ENCODE results near the gene CAGE1. TPM values are rescaled to one million over a fixed set of nuclear protein-coding genes. Genes with fewer than 3 reads are reported as not detected.
"Not testable (repeated sequence)": the region's sequence is repeated elsewhere in the genome, so short reads cannot be mapped to it uniquely, and the experiment has no call there.

The CAGE1 gene
- total RNA-seq, 2 experiments from 2014 or later = 0.16 to 0.18 TPM

GRCh38 chr6:7332090-7332745 lies 57.3 kb downstream of the CAGE1 start:
- Mint-ChIP-seq H3K27me3 (ENCODE audit: low read depth) (peaks cover 11% of the 10 kb centered on the region), H3K9me3 (ENCODE audit: insufficient read depth) (no peaks in the 10 kb centered on the region), H3K4me1 (ENCODE audit: low read depth) (no peaks in the 10 kb centered on the region), H3K27ac (no peak overlapping the region), H3K4me3 (no peak overlapping the region), H3K36me3 (ENCODE audit: low read depth) (no peaks in the 10 kb centered on the region)
- ChIA-PET POLR2A (interaction anchor here (1.0 kb wide), 1 partner anchor 8 kb away, joined by 3 read pairs; no protein-coding TSS in a partner anchor), CTCF (interaction anchor here (0.8 kb wide), 1 partner anchor 24 kb away, joined by 3 read pairs; no protein-coding TSS in a partner anchor)
- no peak for ATAC-seq
- no peak for DNase-seq

GRCh38 chr6:7331452-7331851 lies 58.1 kb downstream of the CAGE1 start:
- ChIA-PET CTCF (interaction anchor here (0.8 kb wide), 1 partner anchor 25 kb away, joined by 3 read pairs; no protein-coding TSS in a partner anchor), POLR2A (interaction anchor here (1.0 kb wide), 1 partner anchor 9 kb away, joined by 3 read pairs; no protein-coding TSS in a partner anchor)
- H3K9me3 Mint-ChIP-seq (ENCODE audit: insufficient read depth) = no peaks in the 10 kb centered on the region
- H3K4me1 Mint-ChIP-seq (ENCODE audit: low read depth) = no peaks in the 10 kb centered on the region
- no peaks in the 10 kb centered on the region for H3K36me3 Mint-ChIP-seq (ENCODE audit: low read depth)
- H3K4me3 Mint-ChIP-seq = no peak overlapping the region
- no peak for ATAC-seq
- no peak overlapping the region for H3K27ac Mint-ChIP-seq
- peaks cover 8% of the 10 kb centered on the region for H3K27me3 Mint-ChIP-seq (ENCODE audit: low read depth)
- DNase-seq = no peak

- Mint-ChIP-seq H3K27me3 (ENCODE audit: low read depth) (peaks cover 13% of the 10 kb centered on the region), H3K4me1 (ENCODE audit: low read depth) (no peaks in the 10 kb centered on the region), H3K9me3 (ENCODE audit: insufficient read depth) (peaks cover 5% of the 10 kb centered on the region), H3K4me3 (no peak overlapping the region), H3K27ac (no peak overlapping the region), H3K36me3 (ENCODE audit: low read depth) (peaks cover 3% of the 10 kb centered on the region)
- POLR2A ChIA-PET = no interaction called here
- no peak for ATAC-seq
- CTCF ChIA-PET = no interaction called here
- DNase-seq = no peak
These were observed 61.3 kb downstream of the CAGE1 start for GRCh38 chr6:7328243-7328642.

- POLR2A ChIA-PET = no interaction called here
- no peaks in the 10 kb centered on the region for H3K4me1 Mint-ChIP-seq (ENCODE audit: low read depth)
- ATAC-seq (no peak), DNase-seq (no peak)
- peaks cover 13% of the 10 kb centered on the region for H3K27me3 Mint-ChIP-seq (ENCODE audit: low read depth)
- H3K27ac Mint-ChIP-seq = no peak overlapping the region
- CTCF ChIA-PET = no interaction called here
- peaks cover 5% of the 10 kb centered on the region for H3K9me3 Mint-ChIP-seq (ENCODE audit: insufficient read depth)
- peaks cover 3% of the 10 kb centered on the region for H3K36me3 Mint-ChIP-seq (ENCODE audit: low read depth)
- no peak overlapping the region for H3K4me3 Mint-ChIP-seq
These were observed 63.8 kb downstream of the CAGE1 start for GRCh38 chr6:7325750-7326149.

- ATAC-seq (no peak), DNase-seq (no peak)
- H3K4me1 Mint-ChIP-seq (ENCODE audit: low read depth) = no peaks in the 10 kb centered on the region
- H3K4me3 Mint-ChIP-seq = no peak overlapping the region
- ChIA-PET POLR2A (no interaction called here), CTCF (interaction anchor here (0.9 kb wide), 1 partner anchor 9 kb away, joined by 3 read pairs; no protein-coding TSS in a partner anchor)
- H3K27me3 Mint-ChIP-seq (ENCODE audit: low read depth) = peaks cover 13% of the 10 kb centered on the region
- H3K9me3 Mint-ChIP-seq (ENCODE audit: insufficient read depth) = peaks cover 5% of the 10 kb centered on the region
- peaks cover 3% of the 10 kb centered on the region for H3K36me3 Mint-ChIP-seq (ENCODE audit: low read depth)
- no peak overlapping the region for H3K27ac Mint-ChIP-seq
These were observed 65.0 kb downstream of the CAGE1 start for GRCh38 chr6:7324520-7324919.

GRCh38 chr6:7323074-7323473 lies 66.5 kb downstream of the CAGE1 start:
- no peak overlapping the region for H3K4me3 Mint-ChIP-seq
- no peak for DNase-seq
- H3K9me3 Mint-ChIP-seq (ENCODE audit: insufficient read depth) = peaks cover 5% of the 10 kb centered on the region
- H3K36me3 Mint-ChIP-seq (ENCODE audit: low read depth) = peaks cover 3% of the 10 kb centered on the region
- peaks cover 8% of the 10 kb centered on the region for H3K27me3 Mint-ChIP-seq (ENCODE audit: low read depth)
- H3K27ac Mint-ChIP-seq = no peak overlapping the region
- no peaks in the 10 kb centered on the region for H3K4me1 Mint-ChIP-seq (ENCODE audit: low read depth)
- no peak for ATAC-seq
- ChIA-PET POLR2A (no interaction called here), CTCF (no interaction called here)

GRCh38 chr6:7321866-7322265 lies 67.7 kb downstream of the CAGE1 start:
- CTCF ChIA-PET; H3K9me3 Mint-ChIP-seq (ENCODE audit: insufficient read depth); H3K36me3 Mint-ChIP-seq (ENCODE audit: low read depth); H3K4me3 Mint-ChIP-seq; H3K27ac Mint-ChIP-seq; POLR2A ChIA-PET; H3K4me1 Mint-ChIP-seq (ENCODE audit: low read depth); DNase-seq; ATAC-seq; H3K27me3 Mint-ChIP-seq (ENCODE audit: low read depth): not testable (repeated sequence)

GRCh38 chr6:7319406-7319805 lies 70.1 kb downstream of the CAGE1 start:
- ATAC-seq; H3K9me3 Mint-ChIP-seq (ENCODE audit: insufficient read depth); H3K36me3 Mint-ChIP-seq (ENCODE audit: low read depth); H3K4me1 Mint-ChIP-seq (ENCODE audit: low read depth); H3K27me3 Mint-ChIP-seq (ENCODE audit: low read depth); POLR2A ChIA-PET; DNase-seq; CTCF ChIA-PET; H3K4me3 Mint-ChIP-seq; H3K27ac Mint-ChIP-seq: not testable (repeated sequence)

GRCh38 chr6:7317538-7317937 lies 72.0 kb downstream of the CAGE1 start:
- POLR2A ChIA-PET = no interaction called here
- DNase-seq = no peak
- CTCF ChIA-PET = interaction anchor here (1.2 kb wide), 1 partner anchor 72 kb away, joined by 3 read pairs; the partner anchor contains the start of genes CAGE1 and RIOK1
- no peak for ATAC-seq
- Mint-ChIP-seq H3K36me3 (ENCODE audit: low read depth) (no peaks in the 10 kb centered on the region), H3K9me3 (ENCODE audit: insufficient read depth) (no peaks in the 10 kb centered on the region), H3K4me3 (no peak overlapping the region), H3K27ac (no peak overlapping the region), H3K4me1 (ENCODE audit: low read depth) (peaks cover 17% of the 10 kb centered on the region), H3K27me3 (ENCODE audit: low read depth) (no peaks in the 10 kb centered on the region)

- Mint-ChIP-seq H3K36me3 (ENCODE audit: low read depth) (peaks cover 5% of the 10 kb centered on the region), H3K27me3 (ENCODE audit: low read depth) (no peaks in the 10 kb centered on the region), H3K4me1 (ENCODE audit: low read depth) (peaks cover 18% of the 10 kb centered on the region), H3K9me3 (ENCODE audit: insufficient read depth) (no peaks in the 10 kb centered on the region), H3K27ac (no peak overlapping the region), H3K4me3 (no peak overlapping the region)
- ATAC-seq (no peak), DNase-seq (no peak)
- POLR2A ChIA-PET = interaction anchor here (0.9 kb wide), 1 partner anchor 76 kb away, joined by 5 read pairs; no protein-coding TSS in a partner anchor
- CTCF ChIA-PET = no interaction called here
These were observed 72.6 kb downstream of the CAGE1 start for GRCh38 chr6:7316658-7317533.

- DNase-seq = no peak
- Mint-ChIP-seq H3K9me3 (ENCODE audit: insufficient read depth) (no peaks in the 10 kb centered on the region), H3K27me3 (ENCODE audit: low read depth) (no peaks in the 10 kb centered on the region), H3K36me3 (ENCODE audit: low read depth) (peaks cover 11% of the 10 kb centered on the region), H3K4me3 (no peak overlapping the region), H3K4me1 (ENCODE audit: low read depth) (peaks cover 24% of the 10 kb centered on the region), H3K27ac (no peak overlapping the region)
- ChIA-PET CTCF (interaction anchor here (1.0 kb wide), 1 partner anchor 8 kb away, joined by 3 read pairs; no protein-coding TSS in a partner anchor), POLR2A (interaction anchor here (0.9 kb wide), 1 partner anchor 77 kb away, joined by 5 read pairs; no protein-coding TSS in a partner anchor)
- no peak for ATAC-seq
These were observed 73.6 kb downstream of the CAGE1 start for GRCh38 chr6:7315948-7316365.
